ENCODE data around the gene COL20A1. TPM values are rescaled to one million over a fixed set of nuclear protein-coding genes. Genes with fewer than 3 reads are reported as not detected.

The COL20A1 gene
- total RNA-seq, 1 donor from 2014 or later: 5.0 TPM

- H3K27me3 Mint-ChIP-seq (ENCODE audit: low read depth, unreplicated experiment): no peaks in the 10 kb centered on the region
- Histone ChIP-seq H4K20me1 (ENCODE audit: insufficient read depth, low read length) (peaks cover 97% of the 10 kb centered on the region), H3K79me2 (ENCODE audit: insufficient read depth, low read length) (peaks cover 63% of the 10 kb centered on the region), H3K4me1 (ENCODE audit: insufficient read depth, low read length) (no peaks in the 10 kb centered on the region), H3K27ac (ENCODE audit: low read depth, low read length) (no peak overlapping the region), H2AFZ (ENCODE audit: low read depth, low read length) (no peak overlapping the region), H3K4me3 (ENCODE audit: insufficient read depth, low read depth, low read length) (no peak overlapping the region), H3K27me3 (ENCODE audit: insufficient read depth, low read length) (no peaks in the 10 kb centered on the region), H3K4me2 (ENCODE audit: low read length) (no peak overlapping the region), H3K36me3 (ENCODE audit: insufficient read depth, low read length) (peaks cover 30% of the 10 kb centered on the region), H3K9ac (ENCODE audit: low read length) (no peak overlapping the region), H3K9me3 (ENCODE audit: insufficient read depth, low read depth, low read length) (no peaks in the 10 kb centered on the region)
- H3K27ac Mint-ChIP-seq (ENCODE audit: unreplicated experiment): peak overlapping the region; percentile 7
- no peaks in the 10 kb centered on the region for H3K9me3 Mint-ChIP-seq (ENCODE audit: unreplicated experiment)
- no peak for TF ChIP-seq EZH2 (IDR thresholded peaks at IDR 0.05; ENCODE audit: insufficient read depth, low read length)
- TF ChIP-seq CTCF (IDR thresholded peaks at IDR 0.05; ENCODE audit: insufficient read depth, low read depth, low read length): no peak
- H3K36me3 Mint-ChIP-seq (ENCODE audit: low read depth, unreplicated experiment): peaks cover 15% of the 10 kb centered on the region
- no peak for FAIRE-seq
- no peak for DNase-seq (ENCODE audit: low read depth)
- no peak overlapping the region for H3K4me3 Mint-ChIP-seq (ENCODE audit: unreplicated experiment)
- H3K4me1 Mint-ChIP-seq (ENCODE audit: low read depth, unreplicated experiment): no peaks in the 10 kb centered on the region
These were observed 11.0 kb upstream of the COL20A1 start for GRCh38 chr20:63281742-63282665.

DNA sequence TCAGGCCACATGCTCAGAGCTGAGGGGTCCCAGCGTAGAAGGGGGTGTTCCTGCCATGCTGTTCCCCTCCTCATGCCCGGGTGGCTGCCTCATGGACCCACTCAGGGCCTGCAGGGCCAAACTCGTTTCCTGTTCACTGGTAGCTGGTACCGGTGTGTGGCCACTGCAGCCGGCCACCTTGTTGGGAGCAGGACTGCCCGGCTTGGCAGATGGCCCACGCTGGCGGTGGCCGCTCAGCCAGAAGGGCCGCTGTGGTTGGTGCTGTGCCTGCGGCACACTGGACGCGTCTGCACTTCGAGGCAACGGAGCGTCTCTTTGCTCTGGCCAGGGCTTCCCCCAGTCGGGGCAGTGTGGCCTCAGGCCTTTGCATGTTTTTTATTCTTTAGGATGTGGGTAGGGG is 10.0 kb upstream of the COL20A1 start:
- Mint-ChIP-seq H3K36me3 (ENCODE audit: low read depth, unreplicated experiment) (peaks cover 15% of the 10 kb centered on the region), H3K4me3 (ENCODE audit: unreplicated experiment) (no peak overlapping the region), H3K9me3 (ENCODE audit: unreplicated experiment) (no peaks in the 10 kb centered on the region), H3K27ac (ENCODE audit: unreplicated experiment) (peak overlapping the region; percentile 34), H3K4me1 (ENCODE audit: low read depth, unreplicated experiment) (no peaks in the 10 kb centered on the region), H3K27me3 (ENCODE audit: low read depth, unreplicated experiment) (no peaks in the 10 kb centered on the region)
- FAIRE-seq: no peak
- H3K4me3 ChIP-seq (ENCODE audit: insufficient read depth, low read depth, low read length): no peak overlapping the region
- peaks cover 97% of the 10 kb centered on the region for H4K20me1 ChIP-seq (ENCODE audit: insufficient read depth, low read length)
- no peak overlapping the region for H3K27ac ChIP-seq (ENCODE audit: low read depth, low read length)
- H3K27me3 ChIP-seq (ENCODE audit: insufficient read depth, low read length): no peaks in the 10 kb centered on the region
- no peaks in the 10 kb centered on the region for H3K9me3 ChIP-seq (ENCODE audit: insufficient read depth, low read depth, low read length)
- H3K79me2 ChIP-seq (ENCODE audit: insufficient read depth, low read length): peaks cover 54% of the 10 kb centered on the region
- H3K9ac ChIP-seq (ENCODE audit: low read length): no peak overlapping the region
- peaks cover 27% of the 10 kb centered on the region for H3K36me3 ChIP-seq (ENCODE audit: insufficient read depth, low read length)
- no peak overlapping the region for H2AFZ ChIP-seq (ENCODE audit: low read depth, low read length)
- TF ChIP-seq EZH2 (IDR thresholded peaks at IDR 0.05; ENCODE audit: insufficient read depth, low read length) (no peak), CTCF (IDR thresholded peaks at IDR 0.05; ENCODE audit: insufficient read depth, low read depth, low read length) (no peak)
- H3K4me1 ChIP-seq (ENCODE audit: insufficient read depth, low read length): no peaks in the 10 kb centered on the region
- H3K4me2 ChIP-seq (ENCODE audit: low read length): no peak overlapping the region
- DNase-seq (ENCODE audit: low read depth): no peak
